ENCODE measurements around the gene AGPAT2.

Gene AGPAT2

DNA sequence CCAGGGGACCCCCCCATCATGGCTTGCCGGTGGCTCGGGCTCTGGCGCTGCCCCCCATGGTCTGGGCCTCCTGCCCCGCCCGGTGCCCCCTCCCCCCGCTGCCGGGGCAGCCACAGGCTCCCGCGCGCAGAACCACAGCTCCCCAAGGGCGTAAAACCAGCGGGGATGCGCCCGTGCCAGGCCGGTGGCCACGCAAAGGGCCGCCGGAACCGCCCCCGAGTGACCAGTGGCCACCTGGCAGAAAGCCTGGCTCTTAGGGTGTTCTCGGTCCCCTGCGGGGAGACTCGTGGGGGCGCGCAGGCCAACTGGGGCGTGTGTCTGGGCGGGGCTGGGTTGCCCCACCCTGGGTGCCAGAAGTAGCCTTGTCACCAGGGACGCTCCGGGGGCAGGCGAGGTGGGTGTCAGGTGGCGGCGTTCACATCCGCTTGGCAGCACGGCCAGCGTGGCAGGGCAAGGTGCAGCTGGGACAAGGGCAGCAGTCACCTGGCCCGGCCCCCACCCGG is 515 bp upstream of the AGPAT2 start:
- no peak for DNase-seq

DNA sequence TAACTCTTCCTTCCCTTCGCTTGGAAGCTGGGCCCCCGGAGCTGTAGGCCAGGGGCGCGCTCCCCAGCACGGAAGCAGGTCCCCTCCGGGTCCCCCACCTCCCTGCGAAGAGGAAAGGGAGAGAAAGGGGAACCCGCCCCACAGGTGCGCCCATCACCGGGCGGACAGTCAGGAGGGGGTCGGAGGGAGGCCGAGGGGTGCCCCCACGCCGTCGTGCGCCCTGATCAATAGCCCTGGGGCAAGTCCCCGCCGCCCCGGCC is 793 bp downstream of the AGPAT2 start:
- DNase-seq: no peak

DNA sequence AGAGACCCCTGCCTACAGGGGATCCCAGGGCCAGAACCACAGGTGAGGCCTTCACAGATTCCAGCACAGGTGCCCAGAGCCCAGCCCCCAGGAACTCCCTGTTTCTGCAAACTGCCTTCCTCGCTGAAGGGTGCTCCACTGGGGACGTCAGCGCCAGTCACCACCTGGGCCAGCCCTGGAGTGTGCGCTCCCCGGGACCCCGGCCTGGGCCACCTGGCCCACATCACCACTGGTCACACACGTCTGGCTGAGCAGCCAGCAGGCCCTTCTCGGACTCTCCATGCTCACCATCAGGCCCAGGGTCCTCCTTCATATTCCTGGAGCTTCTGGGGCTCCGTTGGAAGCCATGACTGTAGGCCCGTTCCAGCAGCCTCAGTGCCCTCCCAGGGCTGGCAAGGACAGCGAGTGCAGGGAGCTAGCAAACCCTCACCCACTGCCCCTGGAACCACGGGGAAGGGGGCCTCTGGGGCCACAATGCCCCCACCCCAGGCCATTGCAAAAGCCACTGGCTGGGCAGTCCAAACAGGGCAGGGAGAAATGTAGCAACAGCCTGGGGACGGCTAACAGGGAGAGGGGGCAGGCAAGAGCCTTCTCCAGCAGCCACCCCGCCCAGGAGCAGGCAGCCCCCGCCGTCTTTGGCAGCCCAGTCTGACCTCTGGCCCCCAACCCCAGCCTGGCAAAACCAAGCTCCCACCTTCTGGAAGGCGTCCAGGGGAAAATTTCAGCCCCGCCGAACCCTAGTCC is 1.3 kb downstream of the AGPAT2 start:
- no peak for DNase-seq

DNA sequence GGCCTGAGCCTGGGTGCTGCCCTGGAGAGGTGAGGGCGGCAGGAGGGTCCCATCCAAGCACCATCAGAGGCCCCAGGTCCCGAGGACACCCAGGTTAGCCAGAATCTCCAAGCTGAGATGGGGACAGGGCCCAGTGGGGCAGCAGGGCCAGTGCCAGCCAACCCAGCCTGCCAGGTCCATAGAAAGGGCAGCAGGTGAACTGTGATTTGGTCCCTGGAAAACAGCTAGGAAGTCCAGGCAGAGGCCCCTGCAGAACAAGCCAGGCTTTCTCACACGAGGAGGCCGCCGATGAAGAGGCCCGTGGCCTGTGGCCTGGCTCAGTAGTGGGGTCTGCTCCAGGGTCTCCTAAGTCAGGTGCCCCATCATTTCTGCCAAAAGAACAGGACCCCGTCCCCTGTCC is 2.0 kb downstream of the AGPAT2 start:
- no peak for DNase-seq

DNA sequence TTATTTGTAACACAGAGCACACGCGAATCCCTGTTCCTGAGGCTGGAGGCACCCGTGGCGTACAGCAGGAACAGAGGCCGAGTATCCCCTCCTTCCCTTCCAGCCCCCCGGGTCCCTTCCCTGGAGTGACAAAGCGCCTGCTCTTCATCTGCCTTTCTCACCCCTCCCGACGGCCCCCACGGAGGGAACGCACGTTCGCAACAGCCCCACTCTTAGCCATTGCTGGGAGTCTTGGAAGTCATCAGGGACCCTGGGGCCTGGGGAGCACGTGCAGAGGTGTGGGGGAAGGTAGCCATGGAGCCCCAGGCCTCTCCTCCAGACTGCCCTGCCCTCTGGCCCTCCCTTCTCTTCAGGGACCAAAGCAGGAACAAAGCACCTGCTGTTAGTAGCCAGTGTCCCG is 2.5 kb downstream of the AGPAT2 start:
- no peak for DNase-seq

DNA sequence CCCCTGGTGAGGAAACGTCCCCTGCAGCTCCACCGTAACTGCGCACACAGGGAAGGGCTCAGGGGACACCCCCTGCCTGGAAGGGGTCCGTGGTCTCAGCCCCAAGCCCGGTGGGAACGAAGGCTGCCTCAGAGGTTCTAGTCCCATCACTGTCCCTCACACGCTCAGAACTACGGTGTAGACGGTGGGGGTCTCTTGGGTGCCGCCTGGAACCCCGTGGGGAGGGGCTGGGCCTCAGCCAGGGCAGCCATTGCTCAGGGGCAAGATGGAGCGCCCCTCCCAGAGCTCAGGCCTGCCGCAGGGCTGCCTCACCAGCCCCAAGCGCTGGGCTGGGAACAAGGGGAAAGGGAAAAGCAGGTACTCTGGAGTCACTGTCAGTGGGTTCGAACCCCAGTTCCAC is 2.9 kb downstream of the AGPAT2 start:
- no peak for DNase-seq

DNA sequence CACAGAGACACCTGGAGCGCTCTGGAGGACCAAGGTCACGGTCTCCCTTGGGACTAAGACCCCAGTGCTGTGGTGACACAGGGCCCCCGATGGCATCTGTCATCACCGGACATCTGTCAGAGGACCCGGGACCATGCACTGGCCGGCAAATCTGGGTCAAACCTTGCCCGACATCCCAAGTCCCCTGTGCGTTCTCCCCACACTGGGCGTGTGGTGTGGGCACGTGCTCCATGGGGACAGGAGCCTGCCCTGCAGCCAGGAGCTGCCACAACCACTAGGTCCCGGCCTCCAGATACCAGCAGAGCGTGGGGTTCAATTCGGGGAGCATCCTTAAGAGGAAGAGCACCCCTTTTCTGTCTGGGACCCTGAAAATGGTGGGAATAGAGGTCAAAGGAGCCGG is 3.5 kb downstream of the AGPAT2 start:
- DNase-seq: no peak

DNA sequence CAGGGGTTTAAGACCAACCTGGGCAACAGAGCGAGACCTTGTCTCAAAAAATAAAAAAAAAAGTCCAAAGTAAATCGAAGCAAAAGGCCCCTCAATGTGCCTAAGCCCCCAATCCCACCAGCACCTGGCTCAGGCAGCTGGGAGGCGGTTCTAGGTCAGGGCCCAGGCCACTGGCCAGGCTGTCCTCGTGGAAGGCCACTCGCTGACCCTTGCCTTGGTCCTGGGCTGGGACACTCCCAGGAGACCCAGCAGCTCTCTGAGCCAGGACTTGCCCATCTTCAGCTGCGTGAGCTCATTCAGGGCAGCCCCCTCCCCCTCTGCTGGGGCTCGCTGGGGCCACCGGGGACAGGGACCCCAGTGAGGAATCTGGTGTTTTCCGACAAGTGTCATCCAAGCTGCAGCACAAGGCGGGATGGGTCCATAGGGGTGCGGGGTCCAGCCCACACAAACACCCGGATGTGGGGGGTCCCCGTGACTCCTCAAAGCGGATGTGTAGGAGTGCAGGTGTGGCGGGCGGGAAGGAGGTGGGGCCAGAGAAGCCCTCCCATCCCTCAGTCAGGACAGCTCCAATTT is 4.0 kb downstream of the AGPAT2 start:
- DNase-seq: no peak

DNA sequence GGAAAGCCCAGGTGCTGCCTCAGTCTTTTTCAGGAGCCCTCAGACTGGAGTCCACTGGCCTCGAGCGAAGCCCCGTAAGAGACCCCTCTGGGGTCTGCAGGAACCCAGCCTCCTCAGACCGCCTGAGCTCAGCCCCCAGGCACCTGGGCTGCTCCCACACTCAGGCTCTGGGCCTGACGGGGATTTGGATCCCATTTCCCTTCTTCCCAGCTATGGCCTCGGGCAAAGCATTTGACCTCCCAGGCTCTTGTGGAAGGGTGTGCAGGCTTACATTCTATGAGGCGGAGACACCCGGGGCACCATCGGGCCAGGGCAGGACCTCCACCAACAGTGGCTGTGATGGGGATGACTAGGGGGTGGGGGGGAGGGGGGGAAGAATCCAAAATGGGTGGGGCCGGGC is 4.5 kb downstream of the AGPAT2 start:
- no peak for DNase-seq

DNA sequence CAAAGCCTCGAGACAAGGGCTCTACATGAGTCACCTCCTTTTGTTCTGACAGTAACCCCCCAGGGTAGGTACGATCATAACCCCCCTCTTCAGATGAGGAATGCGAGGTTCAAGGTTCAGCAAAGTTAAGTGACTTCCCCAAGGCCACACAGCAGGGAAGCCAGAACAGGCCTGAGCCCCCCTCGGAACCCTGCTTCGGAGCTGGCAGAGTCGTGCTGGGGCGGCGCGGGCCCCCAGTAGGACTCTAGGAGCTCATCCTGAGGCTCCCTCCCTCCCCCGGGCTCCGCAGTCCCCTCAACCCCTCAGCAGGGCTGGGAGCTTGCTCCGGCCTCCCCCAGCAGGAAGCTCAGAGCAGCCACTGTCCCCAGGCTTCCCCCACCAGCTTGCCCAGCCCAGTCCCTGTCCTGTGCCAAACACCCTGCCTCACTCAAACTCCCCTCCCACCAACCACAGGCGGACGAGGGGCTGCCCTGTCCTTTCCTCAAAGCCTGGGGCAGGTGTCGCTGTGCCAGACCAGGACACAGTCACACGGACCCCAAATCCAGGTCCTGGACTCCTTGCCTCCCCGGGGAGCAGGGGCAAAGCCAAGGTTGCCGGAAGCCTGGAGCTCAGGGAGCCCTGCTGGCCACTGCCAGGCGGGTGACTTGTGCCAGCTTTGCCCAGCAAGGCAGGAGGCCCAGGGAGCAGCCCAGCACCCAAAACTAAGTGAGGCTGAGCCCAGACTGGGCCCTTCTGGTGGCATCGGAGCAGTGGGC is 5.1 kb downstream of the AGPAT2 start:
- DNase-seq: no peak

DNA sequence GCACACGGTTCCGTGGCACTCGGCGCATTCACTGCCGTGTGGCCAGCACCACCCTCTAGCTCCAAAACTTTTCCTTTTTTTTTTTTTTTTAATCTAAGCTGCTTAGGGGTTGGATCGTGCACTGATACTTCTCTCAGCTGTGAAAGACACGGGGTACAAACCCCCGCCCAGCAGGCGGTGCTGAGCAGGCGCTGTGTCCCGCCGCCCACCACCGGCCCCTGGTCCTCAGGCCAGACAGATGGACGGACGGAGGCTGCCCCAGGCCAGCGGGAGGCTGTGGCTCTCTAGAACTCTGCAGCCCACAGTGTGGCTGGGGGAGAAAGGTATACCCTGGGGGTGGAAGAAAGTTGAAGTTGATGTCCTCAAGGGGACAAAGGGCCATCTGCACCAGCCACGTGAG is 6.2 kb downstream of the AGPAT2 start:
- DNase-seq: no peak

DNA sequence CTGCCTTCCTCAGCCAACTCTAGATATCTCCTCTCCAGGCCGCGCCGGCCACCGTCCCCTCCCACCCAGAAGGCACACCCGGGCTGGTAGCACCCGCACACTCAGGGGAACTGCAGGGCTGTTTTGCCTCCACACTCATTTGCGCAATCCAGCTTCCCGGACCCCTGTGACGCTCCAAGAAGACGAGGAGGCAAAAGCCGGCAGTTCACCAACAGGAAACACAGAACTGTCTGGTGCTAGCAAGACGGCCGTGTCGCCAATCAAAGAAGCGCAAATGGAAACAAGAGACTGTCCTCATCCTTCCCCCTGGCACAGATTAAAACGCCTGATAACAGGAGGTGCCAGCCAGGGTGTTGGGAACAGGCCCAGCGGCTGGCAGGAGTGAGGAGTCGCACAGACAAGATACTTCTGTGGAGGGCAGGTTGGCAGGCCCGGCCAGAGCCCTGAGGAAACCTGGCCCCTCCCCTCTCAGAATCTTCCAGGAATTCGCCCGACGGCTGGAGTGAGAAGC is 7.8 kb downstream of the AGPAT2 start:
- peak; percentile 87 for DNase-seq

DNA sequence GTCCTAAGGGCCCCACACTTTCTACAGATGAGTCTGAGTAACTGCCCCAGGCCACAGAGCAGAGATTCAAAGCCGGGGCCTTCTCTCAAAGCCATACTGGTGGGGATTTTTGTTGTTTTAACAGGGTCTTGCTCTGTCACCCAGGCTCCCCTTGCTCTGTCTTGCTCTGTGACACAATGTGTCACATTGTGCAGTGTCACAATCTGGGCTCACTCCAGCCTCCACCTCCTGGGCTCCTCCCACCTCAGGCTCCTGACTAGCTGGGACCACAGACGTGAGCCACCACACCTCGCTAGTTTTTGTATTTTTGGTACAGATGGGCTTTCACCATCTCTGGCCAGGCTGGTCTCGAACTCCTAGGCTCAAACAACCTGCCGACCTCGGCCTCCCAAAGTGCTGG is 8.6 kb downstream of the AGPAT2 start:
- DNase-seq: peak; percentile 56

DNA sequence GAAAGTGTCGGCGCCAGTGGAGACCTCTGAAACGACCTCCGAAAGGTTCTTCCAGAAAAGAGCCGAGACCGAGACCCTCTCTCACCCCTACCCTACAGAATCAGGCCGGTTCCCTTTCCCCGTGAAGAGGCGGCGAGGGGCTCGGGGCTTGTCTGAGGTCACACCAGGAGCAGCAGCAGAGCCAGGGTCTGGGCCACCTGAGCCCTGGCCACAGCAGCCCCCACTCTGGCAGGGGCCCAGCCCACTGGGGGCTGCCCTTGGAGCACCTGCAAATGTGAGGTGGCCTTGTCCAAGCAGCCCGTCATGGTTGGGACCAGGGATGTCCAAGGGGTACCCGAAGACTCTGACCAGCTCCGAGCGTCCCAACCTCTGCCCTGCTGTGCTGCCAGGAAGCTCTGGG is 9.2 kb downstream of the AGPAT2 start:
- DNase-seq: no peak

DNA sequence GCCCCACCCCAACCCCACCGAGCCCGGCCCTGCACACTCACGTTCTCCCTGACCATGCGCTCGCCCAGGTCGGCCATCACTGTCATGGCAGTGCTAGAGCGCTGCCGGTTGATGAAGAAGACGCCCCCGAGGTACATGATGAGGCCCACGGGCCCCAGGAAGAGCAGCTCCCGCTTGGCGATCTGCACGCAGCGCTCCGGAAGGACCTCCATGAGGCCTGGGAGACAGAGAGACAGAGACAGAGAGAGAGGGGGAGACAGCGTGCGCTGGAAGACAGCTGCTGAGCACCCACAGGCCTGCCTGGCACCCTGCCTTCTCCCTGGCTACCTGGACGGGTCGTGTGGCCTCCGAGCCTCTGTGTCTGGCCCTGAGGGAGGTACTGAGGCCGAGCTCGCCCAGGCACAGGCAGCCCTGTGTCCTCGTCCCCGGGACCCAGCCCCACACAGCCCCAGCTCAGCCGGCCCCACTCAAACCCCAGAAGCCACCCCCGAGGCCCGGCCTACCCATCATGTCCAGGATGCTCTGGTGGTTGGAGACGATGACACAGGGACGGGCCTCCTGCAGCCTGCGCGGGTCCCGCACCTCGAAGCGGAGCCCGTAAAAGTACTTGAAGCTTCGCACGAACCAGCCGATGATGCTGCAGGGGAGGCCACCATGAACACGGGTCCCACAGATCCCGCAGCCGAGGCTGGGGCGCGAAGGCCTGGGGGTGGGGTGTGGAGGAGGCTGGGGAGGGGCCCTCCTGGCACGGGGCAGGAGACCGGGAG is 10.2 kb downstream of the AGPAT2 start:
- DNase-seq: no peak

DNA sequence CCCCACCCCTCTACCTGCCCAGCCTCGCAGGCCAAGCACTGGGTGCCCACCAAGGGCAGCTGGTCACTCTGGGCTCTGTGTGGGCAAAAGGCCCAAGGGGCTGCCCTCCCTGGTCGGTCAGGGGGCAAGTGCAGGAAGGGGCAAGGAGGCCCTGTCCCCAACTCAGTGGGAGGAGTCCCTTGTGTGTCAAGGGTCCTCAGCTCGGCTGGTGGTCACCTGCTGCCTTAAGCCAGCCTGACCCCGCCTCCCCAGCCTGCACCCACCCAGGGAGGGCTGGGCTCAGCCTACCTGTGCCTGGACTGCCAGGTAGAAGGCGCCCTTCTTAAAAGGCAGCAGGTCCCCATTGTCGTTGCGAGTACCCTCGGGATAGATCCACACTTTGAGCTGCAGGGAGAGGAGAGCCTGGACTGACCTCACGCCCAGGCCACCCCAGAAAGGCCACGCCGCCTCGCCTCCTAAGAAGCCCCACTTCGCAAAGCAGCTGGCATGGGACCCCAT is 10.9 kb downstream of the AGPAT2 start:
- DNase-seq: no peak

DNA sequence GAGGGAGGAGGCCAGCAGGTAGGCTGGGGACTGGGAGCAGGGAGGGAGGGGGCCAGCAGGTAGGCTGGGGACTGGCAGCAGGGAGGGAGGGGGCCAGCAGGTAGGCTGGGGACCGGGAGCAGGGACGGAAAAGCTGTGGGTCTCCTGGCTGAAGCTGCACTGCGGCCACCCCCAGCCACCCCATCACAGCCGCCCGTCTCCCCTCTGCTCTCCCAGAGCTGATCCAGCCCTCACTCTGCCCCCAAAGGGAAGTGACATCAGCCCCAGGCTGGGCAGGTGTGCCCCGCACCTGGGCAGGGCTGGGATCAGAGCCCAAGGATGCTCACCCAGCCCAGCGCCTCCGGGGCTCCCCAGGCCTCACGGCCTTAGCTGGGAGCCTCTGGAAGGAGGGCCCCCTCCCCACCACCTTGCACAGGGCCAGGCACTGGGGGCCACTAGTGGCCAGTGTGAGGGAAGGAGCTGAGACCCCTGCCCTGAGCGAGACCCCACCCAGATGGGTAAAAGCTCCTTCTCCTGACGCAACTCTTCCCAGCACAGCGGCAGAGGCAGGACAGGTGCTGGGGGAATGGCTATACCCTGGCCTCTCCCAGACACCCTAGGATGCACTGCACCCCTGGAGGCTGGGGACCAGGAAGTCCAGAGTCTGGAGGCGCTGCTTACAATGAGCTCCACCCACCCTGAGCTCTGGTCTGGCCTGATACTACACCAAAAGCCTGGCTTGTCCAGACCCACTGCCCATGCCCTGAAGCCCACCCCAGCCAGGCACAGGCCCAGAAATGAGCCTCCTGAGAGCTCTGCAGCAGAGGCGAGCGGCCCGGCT is 11.6 kb downstream of the AGPAT2 start:
- no peak for DNase-seq

DNA sequence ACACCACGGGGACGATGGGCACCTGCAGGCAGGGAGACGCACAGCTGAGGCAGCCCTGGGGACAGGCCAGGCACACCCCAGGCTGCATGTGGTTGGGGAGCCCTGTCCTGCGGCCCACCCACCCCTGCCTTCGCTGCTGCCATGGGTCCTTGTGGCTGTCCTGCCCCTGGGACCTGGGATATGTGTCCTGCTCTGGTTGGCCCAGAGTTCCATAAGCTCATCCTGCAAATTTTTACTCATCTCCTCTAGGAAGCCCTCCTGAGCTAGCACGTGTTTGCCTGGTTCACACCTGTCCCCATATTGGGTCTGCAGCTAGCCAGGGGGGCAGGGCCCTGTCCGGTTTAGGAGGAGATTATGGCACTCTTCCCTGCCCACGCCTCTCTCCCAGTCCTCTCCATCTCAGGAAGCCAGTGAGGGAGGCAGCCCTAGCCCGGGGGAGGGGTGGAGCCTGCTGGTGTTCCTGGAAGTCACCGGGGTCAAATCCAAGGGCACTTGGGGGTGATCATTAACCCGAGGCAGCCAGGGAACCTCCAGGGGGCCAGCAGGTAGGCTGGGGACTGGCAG is 12.4 kb downstream of the AGPAT2 start:
- no peak for DNase-seq

DNA sequence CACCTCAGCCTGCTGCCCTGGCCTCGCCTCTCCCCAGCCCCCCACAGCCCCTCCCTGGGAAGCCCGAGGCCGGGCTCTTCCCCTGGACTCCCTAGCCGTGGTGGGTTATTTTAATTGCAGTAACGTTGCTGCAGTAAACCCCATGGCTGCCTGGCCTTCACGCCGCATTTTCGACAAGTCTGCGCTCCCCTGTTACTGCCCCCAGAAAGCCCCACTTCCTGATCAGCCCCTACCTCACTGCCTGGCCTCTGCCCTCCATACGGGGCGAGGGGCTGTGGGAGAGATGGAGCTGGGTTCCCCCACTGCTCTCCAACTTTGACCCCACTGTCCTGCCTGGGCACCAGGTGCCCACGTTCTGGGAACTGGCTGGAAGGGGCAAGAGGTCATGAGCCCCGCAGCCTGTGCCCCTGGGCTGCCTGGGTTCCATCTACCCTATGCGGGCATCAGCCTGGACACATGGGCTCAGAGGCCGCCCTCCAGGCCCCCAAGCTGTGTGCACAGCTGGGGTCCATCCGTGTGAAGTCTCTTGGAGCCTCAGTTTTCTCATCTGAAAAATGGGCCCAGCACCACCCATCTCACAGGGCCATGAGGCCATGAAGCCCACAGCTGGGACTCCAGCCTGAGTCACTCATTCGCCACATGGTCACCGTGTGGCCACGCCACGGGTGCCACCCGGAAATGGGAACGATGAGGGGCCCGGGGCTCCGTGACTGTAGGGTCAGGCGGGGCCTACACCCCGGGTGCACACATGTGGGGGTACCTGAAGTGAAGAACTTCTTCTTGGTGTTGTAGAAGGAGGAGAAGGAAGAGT is 13.1 kb downstream of the AGPAT2 start:
- DNase-seq: no peak

DNA sequence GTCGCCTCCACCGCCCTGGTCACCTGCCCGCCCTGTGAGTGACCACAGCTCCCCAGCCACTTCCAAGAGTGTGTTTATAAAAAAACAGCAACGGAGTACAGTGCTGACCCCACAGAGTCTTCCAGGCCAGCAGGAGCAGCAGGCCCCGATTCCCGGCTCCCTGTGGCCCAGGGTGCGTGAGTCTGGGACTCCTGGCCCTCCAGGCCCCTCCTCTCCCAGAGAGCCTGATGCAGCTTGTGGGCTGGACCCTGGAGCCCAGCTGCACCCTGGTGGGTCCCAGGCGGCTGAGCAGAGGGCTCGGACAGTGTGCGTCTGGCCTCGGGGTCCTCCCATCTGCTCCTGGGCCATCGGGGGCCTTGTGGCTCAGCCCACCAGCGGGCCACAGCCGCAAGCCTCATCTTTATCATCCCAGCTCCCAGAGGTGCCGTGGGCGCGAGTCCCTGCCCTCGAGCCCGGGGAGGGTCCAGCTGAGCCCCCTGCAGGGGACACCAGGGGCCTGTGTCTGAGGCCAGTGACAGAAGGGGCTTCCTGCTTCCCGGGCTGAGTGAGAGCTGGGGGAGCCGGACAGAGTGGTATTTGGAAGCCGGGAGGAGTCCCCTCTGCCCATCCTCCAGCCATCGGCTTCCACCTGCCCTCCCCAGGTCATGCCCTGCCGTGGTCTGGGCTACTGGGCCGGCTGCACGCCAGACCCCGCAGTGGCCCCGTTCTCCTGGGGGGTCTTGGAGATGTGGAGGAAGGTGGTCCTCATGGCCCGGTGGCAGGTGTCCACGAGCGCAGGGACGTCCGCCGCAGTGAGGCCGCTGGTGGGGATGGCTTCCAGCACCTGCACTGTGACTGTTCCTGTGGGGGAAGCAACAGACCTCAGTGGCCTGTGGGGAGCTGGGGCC is 13.9 kb downstream of the AGPAT2 start:
- no peak for DNase-seq
